Neuronal stem cell (in vitro differentiated cells): Measurements from ENCODE around the gene ADCK1.
"Not testable (repeated sequence)": the region's sequence is repeated elsewhere in the genome, so short reads cannot be mapped to it uniquely, and the experiment has no call there.

Experiments used
- DNase-seq: peaks from one replicate; pipeline ENCODE4 v3.0.0-alpha.2; 2013; ENCODE audit warnings: low spot score
- H2AFZ ChIP-seq: one replicate; pipeline ENCODE4 v1.6.1; 2013; ENCODE audit warnings: mild to moderate bottlenecking, low read length, inconsistent platforms
- H2AK5ac ChIP-seq: 2 replicates; pipeline ENCODE4 v1.6.1; 2013; ENCODE audit warnings: low read depth, mild to moderate bottlenecking, inconsistent platforms, low read length, moderate library complexity, mixed read lengths
- H2BK120ac ChIP-seq: 2 replicates; pipeline ENCODE4 v1.6.1; 2013; ENCODE audit warnings: low read depth, mild to moderate bottlenecking, inconsistent platforms, low read length, moderate library complexity, mixed read lengths
- H2BK12ac ChIP-seq: one replicate; pipeline ENCODE4 v1.6.1; 2013; ENCODE audit warnings: low read length, inconsistent platforms
- H2BK15ac ChIP-seq: 2 replicates; pipeline ENCODE4 v1.6.1; 2013; ENCODE audit warnings: mild to moderate bottlenecking, low read length, inconsistent platforms, mixed read lengths
- H2BK5ac ChIP-seq: one replicate; pipeline ENCODE4 v1.6.1; 2013; ENCODE audit warnings: inconsistent platforms, mild to moderate bottlenecking, low read length, moderate library complexity
- H3K14ac ChIP-seq: one replicate; pipeline ENCODE4 v1.6.1; 2013; ENCODE audit warnings: low read length, inconsistent platforms
- H3K18ac ChIP-seq: 2 replicates; pipeline ENCODE4 v1.6.1; 2013; ENCODE audit warnings: low read length, inconsistent platforms
- H3K23ac ChIP-seq: 2 replicates; pipeline ENCODE4 v1.6.1; 2013; ENCODE audit warnings: low read depth, mild to moderate bottlenecking, mixed read lengths, low read length, inconsistent platforms; ENCODE audit not compliant: poor library complexity
- H3K27ac ChIP-seq: replicated peaks from 3 replicates; pipeline ENCODE4 v1.5.1; 2013; ENCODE audit warnings: low read length, inconsistent platforms
- H3K27me3 ChIP-seq, 3 experiments: 2 replicates each; pipeline ENCODE4 v1.6.1; 2013; ENCODE audit warnings: low read length in 3 of 3, mild to moderate bottlenecking in 2 of 3, inconsistent platforms in 1 of 3, low read depth in 1 of 3, mixed read lengths in 1 of 3, moderate library complexity in 1 of 3; ENCODE audit not compliant: control insufficient read depth in 3 of 3, insufficient read depth in 3 of 3
- H3K36me3 ChIP-seq, 2 donors: replicated peaks in 1 of 2; 2 replicates each; pipeline ENCODE4 v1.6.1; 2013; ENCODE audit warnings: low read length in 2 of 2; ENCODE audit not compliant: control insufficient read depth in 2 of 2, insufficient read depth in 2 of 2
- H3K4ac ChIP-seq: 2 replicates; pipeline ENCODE4 v1.6.1; 2013; ENCODE audit warnings: inconsistent platforms, mild to moderate bottlenecking, low read length, moderate library complexity
- H3K4me1 ChIP-seq, 2 donors: 1 replicate in 1 of 2; 2 replicates in 1 of 2; pipeline ENCODE4 v1.6.1; 2013; ENCODE audit warnings: low read length in 2 of 2, low read depth in 1 of 2; ENCODE audit not compliant: control insufficient read depth in 2 of 2, insufficient read depth in 1 of 2
- H3K4me2 ChIP-seq: one replicate; pipeline ENCODE4 v1.6.1; 2013; ENCODE audit warnings: mild to moderate bottlenecking, low read length, inconsistent platforms; ENCODE audit not compliant: insufficient read depth, poor library complexity, severe bottlenecking
- H3K4me3 ChIP-seq, 2 donors: 2 replicates each; pipeline ENCODE4 v1.5.1; 2013; ENCODE audit warnings: low read length in 2 of 2, mild to moderate bottlenecking in 2 of 2, inconsistent platforms in 1 of 2, moderate library complexity in 1 of 2
- H3K79me1 ChIP-seq: one replicate; pipeline ENCODE4 v1.6.1; 2013; ENCODE audit warnings: low read depth, mild to moderate bottlenecking, inconsistent platforms, low read length, moderate library complexity
- H3K9ac ChIP-seq: one replicate; pipeline ENCODE4 v1.6.1; 2013; ENCODE audit warnings: mild to moderate bottlenecking, low read depth, low read length, inconsistent platforms; ENCODE audit not compliant: poor library complexity
- H3K9me3 ChIP-seq, 2 donors: replicated peaks in 1 of 2; 2 replicates each; pipeline versions ENCODE3 to v1.6.1; 2013; ENCODE audit warnings: low read length in 2 of 2, mild to moderate bottlenecking in 2 of 2, inconsistent platforms in 1 of 2, low read depth in 1 of 2, mixed read lengths in 1 of 2, moderate library complexity in 1 of 2; ENCODE audit not compliant: control insufficient read depth in 2 of 2, insufficient read depth in 1 of 2
- H4K8ac ChIP-seq: one replicate; pipeline ENCODE4 v1.6.1; 2013; ENCODE audit warnings: low read depth, mild to moderate bottlenecking, inconsistent platforms, low read length, moderate library complexity
- H4K91ac ChIP-seq: one replicate; pipeline ENCODE4 v1.6.1; 2013; ENCODE audit warnings: low read length, low read depth, mild to moderate bottlenecking, inconsistent platforms; ENCODE audit not compliant: poor library complexity
- WGBS, 2 donors: extraction: QIAGEN DNeasy Blood & Tissue Kit; methylation state at CpG; one replicate each; pipeline ENCODE4 v1.1.7; 2013; ENCODE audit warnings: missing lambda C conversion rate in 2 of 2, mixed read lengths in 1 of 2; ENCODE audit not compliant: insufficient read length in 2 of 2, insufficient replicate concordance in 1 of 2; ENCODE audit errors: extremely low coverage in 2 of 2; 5-methylcytosine and 5-hydroxymethylcytosine counted together

ADCK1 gene

GRCh38 chr14:77888903-77889302, 89.0 kb downstream of the ADCK1 start:
- H4K91ac ChIP-seq, H2BK5ac ChIP-seq, H4K8ac ChIP-seq, H3K14ac ChIP-seq, H3K79me1 ChIP-seq, H2AK5ac ChIP-seq, H2BK120ac ChIP-seq, H3K18ac ChIP-seq, H2BK12ac ChIP-seq, H3K36me3 ChIP-seq, H3K4me1 ChIP-seq, H2AFZ ChIP-seq, H3K4ac ChIP-seq, H3K4me3 ChIP-seq, H3K4me2 ChIP-seq, H3K9ac ChIP-seq, H3K27me3 ChIP-seq, H3K23ac ChIP-seq, H2BK15ac ChIP-seq, H3K27ac ChIP-seq, H3K9me3 ChIP-seq, DNase-seq: not testable (repeated sequence)
- WGBS, 2 donors = no CpG with 5 or more reads among the region's 3 CpGs

GRCh38 chr14:77889971-77890442, 90.1 kb downstream of the ADCK1 start:
- H3K9me3 ChIP-seq = peaks cover 0 to 3% of the 10 kb centered on the region in 2 donors
- no peak overlapping the region for H2BK5ac ChIP-seq
- no peak overlapping the region for H3K27ac ChIP-seq
- H2BK15ac ChIP-seq = no peak overlapping the region
- DNase-seq = no peak
- no peak overlapping the region for H4K8ac ChIP-seq
- no peak overlapping the region for H3K14ac ChIP-seq
- no peak overlapping the region for H3K23ac ChIP-seq
- H3K4me1 ChIP-seq = no peaks in the 10 kb centered on the region
- H2BK12ac ChIP-seq = no peak overlapping the region
- H3K9ac ChIP-seq = no peak overlapping the region
- no peak overlapping the region for H3K4me3 ChIP-seq
- H2AFZ ChIP-seq = no peak overlapping the region
- no peaks in the 10 kb centered on the region for H3K79me1 ChIP-seq
- no peaks in the 10 kb centered on the region for H3K27me3 ChIP-seq
- H3K4ac ChIP-seq = no peak overlapping the region
- no CpG with 5 or more reads among the region's 3 CpGs for WGBS, 2 donors
- no peak overlapping the region for H2BK120ac ChIP-seq
- no peak overlapping the region for H2AK5ac ChIP-seq
- no peak overlapping the region for H3K18ac ChIP-seq
- H3K36me3 ChIP-seq = no peaks in the 10 kb centered on the region
- H4K91ac ChIP-seq = no peak overlapping the region
- H3K4me2 ChIP-seq = no peak overlapping the region

GRCh38 chr14:77890873-77891272, 91.0 kb downstream of the ADCK1 start:
- H3K4me3 ChIP-seq = no peak overlapping the region
- H3K27me3 ChIP-seq = no peaks in the 10 kb centered on the region
- no peak overlapping the region for H3K18ac ChIP-seq
- H3K9me3 ChIP-seq = peaks cover 0 to 3% of the 10 kb centered on the region in 2 donors
- no peak overlapping the region for H2BK12ac ChIP-seq
- H3K36me3 ChIP-seq = no peaks in the 10 kb centered on the region
- H2BK5ac ChIP-seq = no peak overlapping the region
- H2BK15ac ChIP-seq = no peak overlapping the region
- no peak overlapping the region for H3K9ac ChIP-seq
- no CpG with 5 or more reads among the region's 4 CpGs for WGBS, 2 donors
- H2BK120ac ChIP-seq = no peak overlapping the region
- H3K4me2 ChIP-seq = no peak overlapping the region
- H2AFZ ChIP-seq = no peak overlapping the region
- no peak overlapping the region for H3K27ac ChIP-seq
- DNase-seq = no peak
- H3K14ac ChIP-seq = no peak overlapping the region
- H3K4ac ChIP-seq = no peak overlapping the region
- no peak overlapping the region for H4K91ac ChIP-seq
- H3K79me1 ChIP-seq = no peaks in the 10 kb centered on the region
- H3K23ac ChIP-seq = no peak overlapping the region
- no peaks in the 10 kb centered on the region for H3K4me1 ChIP-seq
- H4K8ac ChIP-seq = no peak overlapping the region
- no peak overlapping the region for H2AK5ac ChIP-seq

GRCh38 chr14:77892381-77892871, 92.5 kb downstream of the ADCK1 start:
- H4K8ac ChIP-seq = no peak overlapping the region
- no peak overlapping the region for H2BK5ac ChIP-seq
- H3K27ac ChIP-seq = no peak overlapping the region
- H3K4me2 ChIP-seq = no peak overlapping the region
- H3K23ac ChIP-seq = no peak overlapping the region
- H3K9ac ChIP-seq = no peak overlapping the region
- no peaks in the 10 kb centered on the region for H3K4me1 ChIP-seq
- H3K9me3 ChIP-seq = peaks cover 0 to 3% of the 10 kb centered on the region in 2 donors
- no peak overlapping the region for H3K14ac ChIP-seq
- no peak overlapping the region for H3K18ac ChIP-seq
- no peak overlapping the region for H2BK12ac ChIP-seq
- no peaks in the 10 kb centered on the region for H3K79me1 ChIP-seq
- no peak overlapping the region for H2AK5ac ChIP-seq
- no CpG with 5 or more reads among the region's 4 CpGs for WGBS, 2 donors
- no peak overlapping the region for H4K91ac ChIP-seq
- H2BK15ac ChIP-seq = no peak overlapping the region
- no peaks in the 10 kb centered on the region for H3K36me3 ChIP-seq
- no peak overlapping the region for H2AFZ ChIP-seq
- H3K4me3 ChIP-seq = no peak overlapping the region
- no peak overlapping the region for H3K4ac ChIP-seq
- no peaks in the 10 kb centered on the region for H3K27me3 ChIP-seq
- DNase-seq = no peak
- H2BK120ac ChIP-seq = no peak overlapping the region
